Lung (tissue), 12 donors: ENCODE data around the gene EIF4E1B. TPM values are rescaled to one million over a fixed set of nuclear protein-coding genes. Genes with fewer than 3 reads are reported as not detected.

Source experiments
- ATAC-seq: fragments of 200-7000 bp; cut with Tn5 transposase; one replicate; pipeline ENCODE4 v1.9.1; 2020; ENCODE audit warnings: moderate number of reproducible peaks; ENCODE audit not compliant: insufficient read depth, low FRiP score
- DNase-seq, 3 donors: peaks; one replicate each; pipeline ENCODE4 v3.0.0-alpha.2; 2013 to 2017
- H3K27ac ChIP-seq, 2 donors: one replicate each; pipeline ENCODE4 v1.5.1; 2013; ENCODE audit warnings: mild to moderate bottlenecking in 2 of 2, moderate library complexity in 2 of 2, control low read depth in 1 of 2, inconsistent platforms in 1 of 2, low read depth in 1 of 2, low read length in 1 of 2
- H3K27me3 ChIP-seq, 3 donors: one replicate each; pipeline ENCODE4 v1.5.1; 2013; ENCODE audit warnings: low read length in 2 of 3; ENCODE audit not compliant: control insufficient read depth in 3 of 3, insufficient read depth in 3 of 3
- H3K36me3 ChIP-seq, 4 donors: one replicate each; pipeline ENCODE4 v1.5.1; 2013; ENCODE audit warnings: low read length in 4 of 4, mild to moderate bottlenecking in 1 of 4, moderate library complexity in 1 of 4; ENCODE audit not compliant: control insufficient read depth in 4 of 4, insufficient read depth in 4 of 4
- H3K4me1 ChIP-seq, 5 donors: one replicate each; pipeline ENCODE4 v1.5.1; 2013; ENCODE audit warnings: low read length in 5 of 5, mild to moderate bottlenecking in 2 of 5, moderate library complexity in 1 of 5; ENCODE audit not compliant: control insufficient read depth in 5 of 5, insufficient read depth in 5 of 5
- H3K4me3 ChIP-seq: one replicate; pipeline ENCODE4 v1.5.1; 2013; ENCODE audit warnings: mild to moderate bottlenecking, control low read depth, moderate library complexity
- H3K9ac ChIP-seq, 2 donors: one replicate each; pipeline ENCODE4 v1.5.1; 2013; ENCODE audit warnings: low read length in 2 of 2, control low read depth in 1 of 2; ENCODE audit not compliant: insufficient read depth in 1 of 2
- H3K9me3 ChIP-seq, 4 donors: one replicate each; pipeline ENCODE4 v1.5.1; 2013; ENCODE audit warnings: low read length in 3 of 4, mild to moderate bottlenecking in 1 of 4, moderate library complexity in 1 of 4; ENCODE audit not compliant: control insufficient read depth in 4 of 4, insufficient read depth in 3 of 4
- WGBS, 2 donors: extraction: QIAGEN DNeasy Blood & Tissue Kit; methylation state at CpG; one replicate each; pipeline ENCODE4 v1.1.7; 2013; 5-methylcytosine and 5-hydroxymethylcytosine counted together
- polyA plus RNA-seq, 2 donors: library from polyadenylated mRNA; stranded (reverse); fragments of 200-250 nt; gene quantifications; one replicate each; pipeline ENCODE4 v1.2.1, GENCODE V29; 2013
- total RNA-seq, 2 donors: library from RNA; depleted of rRNA in 1 of 2; stranded (reverse); fragments of >200 nt in 1 of 2; gene quantifications; one replicate each; pipeline ENCODE4 v1.2.1, GENCODE V29; 2014 to 2021
- TF ChIP-seq, protein P1 (sequence below): IDR thresholded peaks from 2 replicates; pipeline ENCODE4 v1.5.1; 2012; ENCODE audit warnings: mild to moderate bottlenecking; ENCODE audit errors: control extremely low read depth, extremely low read depth
- donor health status: control.
- donor health status: control.
- donor health status: Bipolar disorder and iron deficiency.
- donor health status: healthy.
- donor health status: DM: yes; HTN: yes; CAD: no.

EIF4E1B gene
- total and polyA plus RNA-seq, 4 donors = not detected

DNA sequence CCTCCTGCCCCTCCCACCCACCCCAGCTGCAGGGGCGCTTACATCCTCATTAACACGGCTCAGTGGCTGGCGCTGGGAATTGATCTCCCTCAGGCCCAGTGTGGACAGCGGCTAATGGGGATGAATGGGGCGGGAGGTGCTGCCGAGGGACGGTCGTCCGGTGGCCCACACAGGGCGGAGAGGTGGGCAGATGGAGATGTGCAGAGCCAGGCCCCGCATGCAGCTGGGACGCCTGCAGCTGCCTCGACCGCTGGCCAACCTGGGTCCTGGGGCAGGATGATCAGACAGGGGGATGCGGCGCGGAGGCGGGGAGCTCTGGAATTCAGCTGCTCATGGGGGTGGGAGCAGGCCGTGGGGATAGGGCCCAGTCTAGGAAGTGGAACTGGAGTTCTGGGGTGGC lies 34.4 kb downstream of the EIF4E1B start:
- Histone ChIP-seq H3K4me1 (peaks cover 0 to 5% (median 0%) of the 10 kb centered on the region in 5 donors), H3K27ac (no peak overlapping the region), H3K27me3 (peaks cover 0 to 25% (median 4%) of the 10 kb centered on the region in 3 donors), H3K4me3 (no peak overlapping the region), H3K36me3 (no peaks in the 10 kb centered on the region), H3K9me3 (no peaks in the 10 kb centered on the region), H3K9ac (no peak overlapping the region)
- TF ChIP-seq, protein P1, sequence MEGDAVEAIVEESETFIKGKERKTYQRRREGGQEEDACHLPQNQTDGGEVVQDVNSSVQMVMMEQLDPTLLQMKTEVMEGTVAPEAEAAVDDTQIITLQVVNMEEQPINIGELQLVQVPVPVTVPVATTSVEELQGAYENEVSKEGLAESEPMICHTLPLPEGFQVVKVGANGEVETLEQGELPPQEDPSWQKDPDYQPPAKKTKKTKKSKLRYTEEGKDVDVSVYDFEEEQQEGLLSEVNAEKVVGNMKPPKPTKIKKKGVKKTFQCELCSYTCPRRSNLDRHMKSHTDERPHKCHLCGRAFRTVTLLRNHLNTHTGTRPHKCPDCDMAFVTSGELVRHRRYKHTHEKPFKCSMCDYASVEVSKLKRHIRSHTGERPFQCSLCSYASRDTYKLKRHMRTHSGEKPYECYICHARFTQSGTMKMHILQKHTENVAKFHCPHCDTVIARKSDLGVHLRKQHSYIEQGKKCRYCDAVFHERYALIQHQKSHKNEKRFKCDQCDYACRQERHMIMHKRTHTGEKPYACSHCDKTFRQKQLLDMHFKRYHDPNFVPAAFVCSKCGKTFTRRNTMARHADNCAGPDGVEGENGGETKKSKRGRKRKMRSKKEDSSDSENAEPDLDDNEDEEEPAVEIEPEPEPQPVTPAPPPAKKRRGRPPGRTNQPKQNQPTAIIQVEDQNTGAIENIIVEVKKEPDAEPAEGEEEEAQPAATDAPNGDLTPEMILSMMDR = no peak
- 29 to 30% methylated on average over 19 of the region's 19 CpGs for WGBS, 2 donors
- no peak for ATAC-seq
- DNase-seq = no peak

DNA sequence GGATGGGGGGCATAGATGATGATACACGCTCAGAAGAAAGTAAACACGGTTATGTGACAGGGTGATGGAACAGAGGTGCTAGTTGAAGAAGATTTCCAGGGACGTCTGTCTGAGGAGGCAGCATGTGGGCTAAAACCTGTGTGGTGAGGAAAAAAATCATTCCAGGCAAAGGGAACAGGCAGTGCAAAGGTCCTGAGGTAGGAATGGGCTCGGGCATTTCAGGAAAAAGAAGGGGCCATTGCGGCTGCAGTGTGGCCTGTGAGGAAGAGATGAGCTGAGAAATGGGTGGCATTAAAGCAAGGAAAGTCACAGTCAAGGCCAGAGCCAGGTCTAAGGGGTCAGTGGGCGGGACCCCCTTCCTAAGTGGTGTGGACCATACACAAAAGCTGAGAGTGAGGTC lies 35.0 kb downstream of the EIF4E1B start:
- Histone ChIP-seq H3K36me3 (no peaks in the 10 kb centered on the region), H3K27me3 (peaks cover 0 to 25% (median 4%) of the 10 kb centered on the region in 3 donors), H3K4me1 (peaks cover 0 to 5% (median 0%) of the 10 kb centered on the region in 5 donors), H3K9me3 (no peaks in the 10 kb centered on the region), H3K9ac (no peak overlapping the region), H3K4me3 (no peak overlapping the region), H3K27ac (no peak overlapping the region)
- DNase-seq (no peak), ATAC-seq (no peak)
- 83 to 91% methylated on average over 6 of the region's 6 CpGs for WGBS, 2 donors
- TF ChIP-seq, protein P1 = no peak

DNA sequence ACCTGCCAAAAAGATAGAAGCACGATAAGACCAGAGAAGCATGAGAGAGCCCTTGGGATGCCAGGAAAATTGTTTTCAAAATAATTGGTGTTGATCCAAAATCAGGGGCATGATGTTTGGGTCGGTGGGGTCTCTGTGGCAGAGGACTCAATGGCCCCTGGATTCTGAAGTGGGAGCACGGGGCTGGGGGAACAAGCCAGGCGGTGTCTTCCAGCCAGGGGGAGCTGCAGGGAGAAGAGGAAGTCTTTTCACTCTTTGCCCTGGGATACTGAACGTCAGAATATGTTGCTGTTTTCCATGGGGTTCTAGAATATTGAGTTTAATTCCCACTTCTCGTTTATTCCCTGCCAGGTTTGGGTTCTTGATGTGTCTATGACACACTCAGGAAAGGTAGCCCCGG lies 37.2 kb downstream of the EIF4E1B start:
- H3K36me3 ChIP-seq = no peaks in the 10 kb centered on the region
- no peaks in the 10 kb centered on the region for H3K4me1 ChIP-seq
- ATAC-seq = no peak
- H3K4me3 ChIP-seq = no peak overlapping the region
- TF ChIP-seq, protein P1 = no peak
- H3K9ac ChIP-seq = no peak overlapping the region
- H3K9me3 ChIP-seq = no peaks in the 10 kb centered on the region
- 62 to 75% methylated on average over 7 of the region's 7 CpGs for WGBS, 2 donors
- DNase-seq = no peak
- H3K27ac ChIP-seq = no peak overlapping the region
- peaks cover 0 to 25% (median 4%) of the 10 kb centered on the region in 3 donors for H3K27me3 ChIP-seq

DNA sequence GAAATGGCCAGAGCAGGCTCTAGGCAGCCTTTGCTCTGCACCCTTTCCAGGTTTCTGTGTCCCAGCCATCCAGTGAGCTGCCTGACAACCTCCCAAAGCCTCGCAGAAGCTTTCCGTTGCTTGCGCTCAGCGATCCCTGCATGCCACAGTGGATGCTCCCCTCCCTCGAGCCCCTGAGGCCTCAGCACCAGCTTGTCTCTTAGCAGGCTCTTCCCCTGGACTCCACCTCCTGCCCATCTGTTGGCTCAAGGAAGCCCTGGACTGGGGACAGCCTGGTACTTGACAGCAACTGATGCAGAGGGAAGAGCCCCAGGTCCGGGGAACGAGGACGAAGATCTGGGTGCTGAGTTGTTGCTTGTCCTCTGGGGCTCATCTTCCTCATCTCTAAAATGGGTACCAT lies 40.0 kb downstream of the EIF4E1B start:
- DNase-seq (no peak), ATAC-seq (no peak)
- Histone ChIP-seq H3K27me3 (peaks cover 0 to 9% (median 0%) of the 10 kb centered on the region in 3 donors), H3K36me3 (no peaks in the 10 kb centered on the region), H3K9me3 (no peaks in the 10 kb centered on the region), H3K4me1 (no peaks in the 10 kb centered on the region), H3K9ac (no peak overlapping the region), H3K27ac (no peak overlapping the region), H3K4me3 (no peak overlapping the region)
- TF ChIP-seq, protein P1 = no peak
- WGBS, 2 donors = 80 to 81% methylated on average over 8 of the region's 8 CpGs
